OCI-LY7 (cell line): ENCODE measurements around the gene CUX1. TPM values are rescaled to one million over a fixed set of nuclear protein-coding genes. Genes with fewer than 3 reads are reported as not detected.

ENCODE experiments used
- microRNA-seq: library from miRNA; unstranded; fragments of <30 nt; microRNA quantifications from one replicate; pipeline ENCODE4 v1.2.0, GENCODE V29; 2022; ENCODE audit warnings: borderline replicate concordance
- small RNA-seq: library from RNA; depleted of rRNA; stranded (forward); fragments of <200 nt; gene quantifications from one replicate; pipeline ENCODE3, GENCODE V24; 2014
- total RNA-seq, 2 experiments: library from RNA; depleted of rRNA in 1 of 2; stranded (reverse); fragments of >200 nt in 1 of 2; shearing (Covaris generic) in 1 of 2; gene quantifications; 2 replicates each; pipeline ENCODE4 v1.2.3, GENCODE V29; 2014 to 2022

Gene CUX1
- total RNA-seq, 2 experiments from 2014 or later: 143 to 199 TPM

Small RNA genes within 50 kb of the gene (microRNA-seq; reads per million reads assigned to microRNA genes)
- not detected for gene MIR4285

Small RNA genes within 50 kb of the gene (small RNA-seq; reads per million reads assigned to genes)
- gene AC005086.2 (not detected), gene AC005086.3 (not detected), gene AC005086.4 (not detected), gene AC005088.1 (not detected), gene MIR4285 (not detected), gene RF00554 (not detected)

Other genes starting within 250 kb of the CUX1 start
- gene MYL10, start 188.3 kb upstream of the CUX1 start, total RNA-seq (2014; rRNA removed; shearing (Covaris generic)): not detected in 2 replicates
- not detected in 2 replicates for gene MYL10, start 188.3 kb upstream of the CUX1 start, total RNA-seq (2022)